SK-N-DZ (cell line): ENCODE measurements around the gene SPINK5.

Source experiments
- DNase-seq: peaks from one replicate; pipeline ENCODE4 v3.0.0-alpha.2; 2015; ENCODE audit warnings: low spot score

The SPINK5 gene

DNA sequence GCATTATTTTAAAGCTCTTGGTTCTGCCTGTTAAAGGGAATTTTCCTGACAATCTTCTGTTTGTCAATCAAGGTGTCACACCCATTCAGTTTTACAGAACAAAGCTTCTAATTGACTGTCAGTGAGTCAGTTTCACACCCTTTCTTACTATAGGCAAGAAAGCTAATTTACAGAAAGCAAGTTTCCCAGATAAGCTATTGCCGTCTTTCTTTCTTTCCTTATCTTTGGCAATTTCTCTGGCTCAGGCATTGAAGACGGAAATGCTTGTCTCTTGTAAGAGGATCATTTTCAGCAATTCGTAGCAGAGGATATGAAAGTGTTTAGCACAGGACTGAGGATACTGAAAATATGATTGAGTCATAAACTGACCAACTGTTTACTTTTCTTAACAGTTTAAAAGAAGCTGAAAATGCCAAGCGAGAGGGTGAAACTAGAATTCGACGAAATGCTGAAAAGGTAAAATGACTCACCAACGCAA, 27.0 kb downstream of the SPINK5 start:
- DNase-seq = no peak

DNA sequence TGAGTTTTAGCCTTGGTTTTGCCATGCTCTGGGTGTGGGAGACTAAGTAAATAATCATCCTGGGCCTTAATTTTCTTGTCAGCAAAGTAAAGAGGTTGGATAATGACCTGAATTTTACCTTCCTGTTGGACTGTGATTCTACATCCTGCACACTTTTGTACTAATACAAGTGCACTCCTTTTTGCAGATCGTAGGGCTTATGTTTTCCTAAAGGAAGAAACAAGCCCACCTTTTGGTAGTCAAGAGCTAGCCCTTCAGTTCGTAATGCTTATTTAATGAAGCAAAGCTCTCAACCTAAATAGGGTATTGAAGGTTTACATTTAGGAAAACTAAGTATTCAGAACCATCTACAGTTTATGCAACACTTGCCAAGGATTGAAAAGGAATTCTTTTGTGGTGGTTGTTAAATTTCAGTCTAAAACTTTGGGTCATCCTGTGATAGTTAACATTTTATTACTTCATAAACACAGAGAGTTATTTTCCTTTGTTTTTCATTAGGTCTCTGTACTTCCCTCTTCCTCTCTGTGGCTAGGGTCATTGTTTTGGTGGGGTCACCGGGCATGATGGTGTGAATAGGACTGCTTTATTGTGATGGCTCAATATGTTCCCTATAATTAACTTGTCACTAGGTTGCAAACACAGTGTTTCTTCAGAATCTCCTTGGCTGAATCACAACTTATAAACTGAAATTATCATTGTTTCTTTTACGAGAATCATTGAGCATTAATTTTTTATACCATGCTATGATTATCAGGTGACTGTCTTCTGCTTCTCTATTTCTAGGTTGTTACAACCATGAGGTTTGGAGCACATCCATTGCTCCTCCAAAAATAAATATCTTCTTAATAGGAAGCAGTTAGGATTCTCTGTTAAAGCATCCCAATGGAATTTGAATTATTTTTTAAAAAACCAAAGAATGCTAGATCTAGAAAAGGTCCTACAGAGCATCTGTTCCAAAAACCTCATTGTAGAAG, 28.5 kb downstream of the SPINK5 start:
- DNase-seq = no peak

DNA sequence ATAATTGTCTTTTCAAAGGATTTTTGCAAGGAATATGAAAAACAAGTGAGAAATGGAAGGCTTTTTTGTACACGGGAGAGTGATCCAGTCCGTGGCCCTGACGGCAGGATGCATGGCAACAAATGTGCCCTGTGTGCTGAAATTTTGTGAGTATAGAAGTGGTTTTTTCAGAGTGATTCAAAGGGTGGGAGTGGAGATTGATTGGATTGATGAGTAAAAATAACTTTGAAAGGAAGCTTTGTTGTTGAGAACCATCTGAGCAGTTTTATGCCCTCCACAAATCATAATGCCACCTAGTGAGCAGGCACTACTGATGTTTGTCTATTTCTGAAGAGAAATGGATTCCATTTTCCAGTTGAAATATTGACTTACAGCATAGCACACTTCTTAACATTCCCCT, 30.6 kb downstream of the SPINK5 start:
- no peak for DNase-seq

DNA sequence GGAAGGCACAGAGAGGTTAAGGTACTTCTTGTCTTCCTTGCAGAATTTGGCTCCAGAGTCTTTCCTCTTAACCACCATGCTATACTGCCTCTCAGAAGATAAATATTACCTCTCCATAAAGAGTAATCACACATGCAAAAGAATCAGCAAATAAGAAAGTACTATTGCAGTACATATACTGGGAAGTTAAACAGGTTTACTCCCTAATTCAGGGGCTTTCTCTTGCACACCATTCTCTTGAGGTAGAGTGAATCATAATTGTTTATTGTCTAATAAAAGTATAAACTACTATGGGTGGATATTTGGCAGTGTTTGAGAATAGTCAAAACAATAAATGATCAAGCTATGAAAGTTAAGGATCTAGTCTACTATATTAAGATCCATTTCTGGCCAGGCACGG, 40.4 kb downstream of the SPINK5 start:
- no peak for DNase-seq

DNA sequence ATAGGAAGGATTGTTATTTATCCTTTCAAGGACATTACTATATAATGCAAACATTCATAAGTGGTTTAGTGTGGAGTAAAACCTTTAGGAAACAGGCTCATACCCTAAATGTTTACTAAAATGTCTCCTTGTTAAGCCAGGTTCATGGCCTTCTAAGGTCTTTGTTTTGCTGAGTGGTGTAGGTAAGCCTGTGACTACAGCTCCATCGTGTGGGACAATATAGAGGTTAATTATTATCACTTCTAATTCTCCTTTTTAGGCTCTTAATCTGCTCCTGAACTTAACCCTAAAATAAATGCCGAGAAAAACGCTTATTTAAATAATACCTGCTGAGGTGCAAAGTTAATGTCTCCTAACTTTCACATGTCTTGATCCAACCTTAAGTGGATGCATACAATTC, 43.8 kb downstream of the SPINK5 start:
- no peak for DNase-seq

DNA sequence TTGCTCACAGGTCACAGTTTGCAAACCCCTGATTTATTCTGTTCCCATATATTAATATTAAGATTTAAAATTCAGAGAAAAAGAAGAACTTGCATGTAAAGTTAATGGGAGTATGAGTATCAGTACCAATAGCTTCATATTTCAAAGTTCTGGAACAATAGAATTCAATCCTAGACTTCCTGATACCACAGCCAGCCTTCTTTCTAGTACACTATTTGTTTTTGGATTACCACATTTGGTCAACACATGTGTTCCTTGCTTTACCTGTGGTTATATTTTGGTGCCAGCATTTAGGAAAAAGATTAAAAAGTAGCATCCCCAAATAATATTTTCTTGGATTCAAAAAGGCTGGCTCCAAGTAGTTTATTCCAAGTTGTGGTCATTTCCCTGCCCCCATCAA, 49.5 kb downstream of the SPINK5 start:
- DNase-seq = no peak

DNA sequence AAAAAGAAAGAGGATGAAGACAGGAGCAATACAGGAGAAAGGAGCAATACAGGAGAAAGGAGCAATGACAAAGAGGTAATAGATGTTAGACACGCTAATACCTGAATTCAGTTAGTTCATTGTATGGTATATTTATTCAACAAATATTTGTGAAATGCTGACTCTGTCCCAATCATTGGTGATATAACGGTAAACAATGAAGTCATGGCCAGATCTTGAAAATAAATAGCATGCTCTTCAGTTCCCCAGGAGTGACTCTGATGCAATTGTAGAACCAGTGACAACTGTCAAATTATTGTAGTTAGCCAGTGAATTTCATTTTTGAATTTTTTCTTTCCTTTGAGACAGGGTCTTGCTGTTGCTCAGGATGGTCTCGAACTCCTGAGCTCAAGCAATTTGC, 56.5 kb downstream of the SPINK5 start:
- DNase-seq = no peak

DNA sequence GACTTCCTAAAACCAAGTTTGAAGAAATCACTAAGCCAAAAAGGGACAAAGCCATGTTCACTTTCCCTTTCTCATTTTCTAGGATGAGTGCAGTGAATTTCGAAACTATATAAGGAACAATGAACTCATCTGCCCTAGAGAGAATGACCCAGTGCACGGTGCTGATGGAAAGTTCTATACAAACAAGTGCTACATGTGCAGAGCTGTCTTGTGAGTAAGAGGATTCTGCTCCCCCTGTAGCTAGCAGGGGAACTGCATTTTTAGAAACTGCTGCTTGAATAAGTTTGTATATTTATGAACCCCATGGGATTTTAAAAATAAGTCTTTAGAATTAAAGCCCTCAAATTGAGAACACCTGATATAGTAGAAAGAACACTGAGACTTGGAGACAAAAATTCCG, 61.9 kb downstream of the SPINK5 start:
- DNase-seq = no peak

DNA sequence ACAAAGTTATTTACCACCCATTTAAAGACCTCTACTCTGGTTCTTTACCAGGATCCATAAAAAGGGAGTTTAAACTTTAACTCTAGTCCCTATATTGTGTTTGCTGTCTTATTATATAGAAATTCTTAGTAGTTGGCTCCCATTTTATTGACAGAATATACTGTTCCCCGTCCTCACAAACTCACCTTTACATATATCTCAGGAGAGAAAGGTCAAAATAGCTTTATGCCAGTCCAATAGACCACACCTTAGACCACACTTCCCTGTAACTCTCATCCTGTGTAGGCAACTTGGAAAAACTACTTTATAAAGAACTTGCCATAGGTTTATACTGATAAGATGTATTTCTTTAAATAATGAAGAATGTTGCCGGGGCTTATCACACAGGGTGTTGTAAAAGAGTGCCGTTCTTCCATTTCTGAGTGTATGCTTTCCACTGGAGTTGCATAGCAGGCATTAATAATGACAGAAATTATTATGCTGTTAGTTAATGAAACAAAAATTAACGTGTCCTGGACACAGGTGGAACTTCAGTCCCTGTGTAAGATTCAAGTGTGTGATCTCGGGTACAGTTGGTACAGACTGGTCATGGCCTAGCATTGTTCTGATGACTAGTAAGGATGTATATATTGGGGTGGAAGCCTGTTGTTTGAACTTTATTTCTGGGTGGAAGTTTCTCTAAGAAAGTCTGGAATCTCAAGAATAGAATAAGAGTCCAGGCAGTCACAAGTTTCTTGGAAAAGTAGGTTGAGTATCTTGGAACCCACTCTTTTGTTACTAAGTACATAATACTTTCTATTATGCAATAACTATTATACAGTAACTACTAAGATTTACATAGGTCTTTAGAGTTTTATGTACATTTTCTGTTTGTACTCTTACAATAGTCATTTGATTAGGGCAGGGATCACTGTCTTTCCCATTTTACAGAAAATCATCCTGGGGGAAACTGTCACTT, 71.6 kb downstream of the SPINK5 start:
- no peak for DNase-seq

DNA sequence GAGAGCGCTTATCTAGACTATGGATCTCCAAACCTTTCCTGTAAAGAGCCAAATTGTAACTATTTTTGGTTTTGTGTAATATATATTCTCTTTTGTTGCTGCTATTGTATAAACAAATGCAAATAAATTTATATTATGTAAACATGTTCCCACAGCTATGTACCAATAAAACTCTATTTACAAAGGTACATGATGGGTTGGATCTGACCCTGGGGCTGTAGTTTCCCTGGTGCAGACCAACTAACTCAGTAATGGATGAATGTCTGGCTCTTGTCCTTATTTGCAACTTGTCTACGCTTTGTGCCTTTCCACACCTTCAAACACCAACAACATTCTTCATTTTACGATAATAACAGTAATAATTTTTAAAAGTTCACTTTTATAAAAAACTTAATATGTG, 77.1 kb downstream of the SPINK5 start:
- no peak for DNase-seq

DNA sequence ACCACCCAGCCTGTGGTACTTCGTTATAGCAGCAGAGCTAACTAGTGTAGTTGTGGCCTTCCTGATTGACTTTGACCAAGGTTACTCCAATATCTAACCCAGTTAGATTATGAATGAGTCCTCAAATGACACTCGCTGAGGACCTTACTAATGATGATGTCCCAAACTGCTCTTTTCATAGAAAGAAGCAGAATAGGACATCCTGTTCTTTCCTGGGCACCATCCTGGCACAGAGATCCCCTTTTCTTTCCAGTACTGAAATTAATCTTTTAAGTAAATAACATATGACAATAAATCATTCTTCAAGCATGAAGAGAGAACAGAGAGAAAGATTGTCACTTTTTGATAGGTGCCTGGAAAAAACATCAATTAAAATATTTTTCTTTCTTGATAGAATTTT, 77.9 kb downstream of the SPINK5 start:
- DNase-seq = no peak

DNA sequence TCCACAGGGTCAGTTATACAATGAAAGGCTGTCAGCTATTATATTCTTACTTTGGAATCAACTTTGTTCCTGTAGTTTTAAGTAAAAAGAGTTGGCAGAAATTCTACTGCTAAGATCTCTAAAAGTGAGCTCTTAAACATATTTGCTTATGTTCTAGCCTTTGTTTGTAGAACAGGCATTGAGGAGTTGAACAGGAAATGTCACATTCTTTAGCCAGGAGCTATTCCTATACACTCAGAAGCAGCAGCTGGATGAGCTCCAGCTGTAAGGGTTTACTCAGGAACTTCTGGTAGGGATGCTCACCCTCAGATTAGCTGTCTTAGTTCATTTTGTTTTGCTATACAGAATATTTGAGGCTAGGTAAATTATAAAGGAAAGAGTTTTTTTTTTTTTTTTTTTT, 82.1 kb downstream of the SPINK5 start:
- no peak for DNase-seq

DNA sequence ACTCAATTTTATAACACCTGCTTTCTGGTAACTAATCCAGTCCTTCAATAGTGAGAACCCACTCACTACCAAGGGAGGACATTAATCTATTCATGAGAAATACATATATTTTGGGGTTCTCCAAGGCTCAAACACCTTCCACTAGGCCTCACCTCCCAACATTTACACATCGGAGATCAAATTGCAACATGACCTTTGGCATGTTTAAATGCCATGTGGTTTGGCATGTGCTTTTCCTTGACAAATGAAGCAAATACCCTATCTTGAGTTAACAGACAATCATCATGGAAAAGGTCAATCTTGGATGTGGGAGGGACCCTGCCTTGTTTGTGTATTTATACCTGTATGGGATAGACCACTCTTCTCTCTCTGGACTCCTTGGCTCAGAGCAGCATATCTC, 82.7 kb downstream of the SPINK5 start:
- DNase-seq = no peak

DNA sequence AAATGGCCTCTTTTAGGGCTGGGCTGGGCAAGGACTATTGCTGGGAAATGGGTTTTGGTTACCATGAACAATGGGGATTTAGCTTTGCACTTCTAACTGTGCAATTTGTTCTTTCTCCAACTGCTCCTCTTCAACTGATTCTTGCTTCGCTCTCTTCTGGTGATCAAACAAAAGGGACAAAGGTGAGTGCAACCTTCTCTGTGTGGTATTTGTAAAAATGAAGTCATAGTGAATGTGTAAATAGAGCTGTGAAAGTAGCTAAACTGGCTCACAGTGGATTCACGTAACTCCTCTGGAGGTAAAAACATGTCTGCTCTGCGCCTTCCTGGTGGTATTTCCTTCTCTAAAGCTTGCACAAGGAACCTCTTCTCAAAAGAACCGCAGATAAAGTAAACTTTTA, 83.6 kb downstream of the SPINK5 start:
- no peak for DNase-seq

DNA sequence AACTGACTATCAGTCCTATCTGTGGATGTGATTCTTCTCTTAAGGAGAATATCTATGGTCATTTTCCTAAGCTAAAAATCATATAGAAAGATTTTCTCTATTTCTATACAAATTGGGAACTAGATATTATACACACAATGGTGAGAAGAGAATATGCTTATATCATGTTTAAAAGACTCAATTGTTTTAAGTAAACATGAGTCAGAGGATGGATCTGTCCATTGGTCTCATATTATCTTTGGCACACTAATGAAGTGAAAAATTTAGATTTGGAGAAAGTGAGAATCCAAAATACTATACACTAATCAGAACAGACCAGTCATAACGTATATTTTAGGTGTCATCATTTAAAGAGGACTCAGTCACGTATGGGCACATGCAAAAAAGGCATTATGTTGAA, 88.1 kb downstream of the SPINK5 start:
- no peak for DNase-seq

DNA sequence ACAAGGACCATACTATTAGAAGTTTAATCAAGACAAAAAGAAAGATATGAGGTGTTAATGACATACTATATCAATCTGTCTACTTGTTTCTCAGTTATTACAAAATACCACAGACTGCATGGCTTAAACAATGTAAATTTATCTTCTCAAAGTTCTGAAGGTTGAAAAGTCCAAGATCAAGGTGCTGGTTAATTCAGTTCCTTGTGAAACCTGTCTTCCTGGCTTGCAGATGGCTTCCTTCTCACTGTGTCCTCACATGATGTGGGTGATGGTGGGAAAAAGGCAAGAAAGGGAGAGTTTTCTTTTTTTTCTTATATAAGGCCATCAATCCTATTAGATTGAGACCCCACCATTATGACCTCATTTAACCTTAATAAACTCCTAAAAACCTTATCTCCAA, 89.0 kb downstream of the SPINK5 start:
- DNase-seq = no peak

DNA sequence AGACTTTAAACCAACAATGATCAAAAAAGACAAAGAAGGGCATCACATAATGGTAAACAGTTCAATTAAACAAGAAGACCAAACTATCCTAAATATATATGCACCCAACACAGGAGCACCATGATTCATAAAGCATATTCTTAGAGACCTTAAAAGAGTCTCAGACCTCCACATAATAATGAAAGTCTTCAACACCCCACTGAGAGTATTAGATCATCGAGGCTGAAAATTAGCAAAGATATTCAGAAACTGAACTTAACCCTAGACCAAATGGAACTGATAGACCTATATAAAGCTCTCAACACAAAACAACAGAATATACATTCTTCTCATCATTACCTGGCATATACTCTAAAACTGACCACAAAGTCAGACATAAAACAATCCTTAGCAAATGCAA, 92.8 kb downstream of the SPINK5 start:
- DNase-seq = no peak

DNA sequence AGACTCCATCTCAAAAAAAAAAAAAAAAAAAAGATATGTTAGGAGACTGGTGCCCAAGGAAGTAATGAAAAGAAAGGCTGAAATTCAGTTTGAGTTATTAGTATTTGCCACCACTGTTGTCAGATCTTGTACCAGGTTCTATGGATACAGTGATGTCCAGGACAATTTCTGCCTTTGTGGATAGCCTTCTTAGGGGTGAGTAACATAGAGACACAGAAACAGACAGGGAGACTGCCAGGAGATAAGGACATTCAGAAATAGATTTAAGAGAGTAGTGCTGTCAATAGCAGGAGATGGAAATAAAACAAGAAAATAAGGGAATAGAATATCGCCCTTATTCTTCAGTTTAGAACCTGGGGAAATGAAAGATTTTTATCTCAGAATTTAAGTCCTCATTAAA, 98.3 kb downstream of the SPINK5 start:
- DNase-seq = no peak

DNA sequence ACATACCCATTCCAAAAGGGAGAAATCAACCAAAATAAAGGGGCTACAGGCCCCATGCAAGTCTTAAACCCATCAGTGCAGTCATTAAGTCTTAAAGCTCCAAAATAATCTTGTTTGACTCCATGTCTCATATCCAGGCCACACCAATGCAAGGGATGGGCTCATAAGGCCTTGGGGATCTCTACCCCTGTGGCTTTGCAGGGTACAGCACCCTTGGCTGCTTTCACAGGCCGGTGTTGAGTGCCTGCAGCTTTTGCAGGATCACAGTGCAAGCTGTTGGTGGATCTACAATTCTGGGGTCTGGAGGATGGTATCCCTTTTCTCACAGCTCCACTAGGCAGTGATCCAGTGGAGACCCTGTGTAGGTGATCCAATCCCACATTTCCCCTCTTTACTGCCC, 99.6 kb downstream of the SPINK5 start:
- DNase-seq = no peak

DNA sequence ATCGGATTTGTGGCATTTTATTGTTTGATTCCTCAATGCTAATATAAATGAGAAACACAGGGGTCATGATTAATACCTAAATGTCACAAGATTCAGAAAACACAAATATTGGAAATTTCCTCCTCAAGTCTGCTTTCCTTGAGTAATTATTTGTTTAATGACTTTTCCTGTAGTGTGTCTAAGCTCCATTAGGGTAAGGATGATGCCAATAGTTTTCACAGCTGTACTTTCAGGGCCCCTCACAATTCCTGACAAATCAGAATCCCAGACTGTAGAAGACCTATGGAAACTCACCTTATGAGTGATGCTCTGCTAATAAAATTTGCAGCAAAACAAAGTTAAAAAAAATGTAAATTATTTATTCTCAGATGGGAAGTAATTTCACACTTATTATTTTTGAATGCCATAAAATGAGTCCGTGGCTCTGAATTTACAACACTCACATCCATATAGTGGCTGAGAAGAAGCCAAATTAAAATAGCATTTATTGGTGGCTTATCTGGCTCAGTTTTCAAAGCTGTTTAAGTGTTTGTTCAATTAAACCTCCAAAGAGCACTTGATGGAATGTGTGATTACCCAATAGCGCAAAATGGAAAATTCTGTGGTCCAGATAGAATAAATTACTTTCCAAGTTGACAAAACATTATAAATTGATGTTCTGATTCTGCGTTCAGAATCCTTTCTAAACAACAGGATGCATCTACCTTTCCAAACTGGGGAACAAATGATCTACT, 102.9 kb downstream of the SPINK5 start:
- no peak for DNase-seq

DNA sequence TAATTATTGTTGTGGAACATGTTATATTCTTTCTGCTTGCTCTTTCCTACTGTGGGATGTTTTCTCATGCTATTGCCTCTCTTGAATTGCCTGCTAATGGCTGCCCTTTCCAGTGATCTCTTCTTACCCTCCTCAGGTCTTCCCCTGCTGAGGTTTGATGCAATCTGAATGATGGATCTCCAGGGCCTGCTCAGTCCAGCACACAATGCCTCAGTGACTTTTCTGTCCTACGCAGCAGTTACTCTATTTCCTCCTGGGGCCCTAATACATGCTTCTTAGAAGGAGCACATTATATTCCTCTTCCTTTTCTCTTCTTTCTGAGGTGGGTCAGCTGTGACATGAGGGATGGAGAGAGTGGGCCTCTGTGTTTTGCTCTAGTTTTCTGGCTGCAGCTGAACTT, 104.5 kb downstream of the SPINK5 start, which contains the start of gene SPINK14:
TSS of gene SPINK14 (plus strand) at position 301 of the 400 bp plus-strand sequence. CDS start 1,187 bp downstream, outside the sequence.
- no peak for DNase-seq

DNA sequence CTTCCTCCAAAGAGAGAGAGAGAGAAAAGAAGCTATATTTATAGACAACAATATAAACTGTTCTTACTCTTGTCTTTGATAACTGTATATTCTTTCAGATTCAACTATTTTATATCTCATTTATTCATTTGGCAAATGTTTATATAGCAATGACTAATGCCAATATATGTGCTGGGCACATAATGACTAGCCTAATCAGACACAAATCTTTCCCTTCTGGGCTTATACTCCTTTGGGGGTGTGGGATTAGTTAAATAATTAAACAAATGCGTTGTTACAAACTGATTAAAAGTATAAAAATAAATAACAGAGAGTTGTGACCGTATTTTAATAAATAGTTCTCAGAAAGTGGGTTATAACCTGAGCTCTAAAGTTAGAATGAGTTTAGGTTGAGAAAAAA, 108.6 kb downstream of the SPINK5 start:
- DNase-seq = no peak
